HG02763 (cell line): Measurements from ENCODE around the gene RMDN3.
A peak's percentile ranks its signal among the peaks of the same experiment; 100 is the strongest.

Source experiments
- ATAC-seq: cut with Tn5 transposase; IDR thresholded peaks from one replicate; pipeline ENCODE4 v1.9.1; 2021; ENCODE audit warnings: mild to moderate bottlenecking, moderate library complexity; ENCODE audit not compliant: unreplicated experiment

The RMDN3 gene

DNA sequence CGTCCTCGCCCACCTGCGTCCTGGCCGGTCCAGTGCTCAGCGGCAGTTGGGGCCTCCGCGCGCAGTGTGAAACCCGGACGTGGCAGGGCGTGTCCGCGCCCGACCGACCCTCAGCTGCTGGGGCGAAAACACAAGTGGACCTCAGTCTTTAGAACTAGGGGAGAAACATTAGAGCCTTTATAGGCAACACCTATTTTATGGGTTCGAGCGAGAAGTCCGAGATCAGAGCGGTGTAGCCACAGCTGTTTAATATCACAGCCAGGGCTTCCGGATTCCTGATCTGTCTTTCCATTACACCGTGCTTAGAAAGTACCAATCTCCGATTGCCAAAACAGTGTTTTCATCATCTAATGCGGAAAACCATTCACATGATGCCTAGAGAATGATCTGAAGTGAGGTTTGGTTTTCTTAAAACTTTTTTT lies 59.6 kb downstream of the RMDN3 start:
- peak; percentile 20 for ATAC-seq

DNA sequence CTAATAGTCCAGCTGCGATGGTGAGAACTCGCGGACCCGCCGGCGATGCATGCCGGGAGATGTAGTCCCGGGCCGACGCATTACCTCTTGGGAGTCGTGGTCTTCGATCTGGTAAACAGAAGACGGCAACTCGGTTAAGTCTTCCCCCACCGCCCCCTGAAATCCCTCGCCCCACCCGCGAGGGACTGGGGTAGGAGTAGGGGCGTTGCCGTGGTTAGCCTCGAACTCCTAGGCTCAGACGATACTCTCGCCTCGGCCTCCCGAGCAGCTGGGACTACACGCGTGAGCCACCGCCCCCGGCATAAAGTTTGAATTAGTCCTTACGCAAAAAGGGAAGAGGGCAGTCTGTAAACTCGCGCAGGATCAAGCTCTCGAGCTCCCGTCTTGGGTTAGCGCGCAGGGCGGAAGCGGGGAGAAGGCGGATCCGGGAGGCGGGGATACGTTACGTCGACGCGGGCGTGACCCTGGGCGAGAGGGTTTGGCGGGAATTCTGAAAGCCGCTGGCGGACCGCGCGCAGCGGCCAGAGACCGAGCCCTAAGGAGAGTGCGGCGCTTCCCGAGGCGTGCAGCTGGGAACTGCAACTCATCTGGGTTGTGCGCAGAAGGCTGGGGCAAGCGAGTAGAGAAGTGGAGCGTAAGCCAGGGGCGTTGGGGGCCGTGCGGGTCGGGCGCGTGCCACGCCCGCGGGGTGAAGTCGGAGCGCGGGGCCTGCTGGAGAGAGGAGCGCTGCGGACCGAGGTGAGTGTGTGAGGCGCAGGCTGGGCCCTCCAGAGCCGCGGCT lies 60.2 kb downstream of the RMDN3 start, which contains the start of gene RAD51:
RAD51 (plus strand) TSS at position 487 of the 781 bp plus-strand sequence. CDS start 3,585 bp downstream, outside the sequence.
- ATAC-seq: peak; percentile 85

DNA sequence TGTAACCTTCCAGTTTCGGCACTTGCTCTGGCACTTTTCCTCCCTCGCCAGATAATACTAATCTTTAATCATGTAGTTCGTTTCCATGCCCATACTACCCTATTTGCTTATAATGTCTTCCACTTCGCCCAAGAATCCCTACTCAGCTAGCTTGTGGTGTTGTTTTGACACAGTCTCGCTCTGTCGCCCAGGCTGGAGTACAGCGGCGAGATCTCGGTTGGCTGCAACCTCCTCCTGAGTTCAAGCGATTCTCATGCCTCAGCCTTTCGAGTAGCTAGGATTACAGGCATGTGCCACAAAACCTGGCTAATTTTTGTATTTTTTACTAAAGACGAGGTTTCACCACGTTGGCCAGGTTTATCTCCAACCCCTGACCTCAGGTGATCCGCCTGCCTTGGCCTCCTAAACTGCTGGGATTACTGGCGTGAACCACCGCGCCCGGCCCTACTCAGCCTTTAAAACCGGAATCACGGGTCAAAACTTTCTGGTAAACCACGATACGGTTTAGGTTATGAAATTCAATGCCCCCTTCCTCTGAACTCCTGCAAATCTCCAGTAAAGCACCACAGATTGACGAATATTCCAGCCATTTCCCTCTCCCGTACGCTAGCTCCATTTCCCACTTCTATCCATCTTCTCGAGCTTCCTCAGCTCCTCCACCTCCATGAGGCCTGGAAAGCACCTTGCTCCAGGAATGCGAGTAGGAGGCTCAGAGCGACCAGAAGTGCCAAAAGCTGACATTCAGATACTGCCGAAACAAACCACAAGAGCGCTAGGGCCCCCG lies 61.0 kb downstream of the RMDN3 start:
- ATAC-seq: no peak

DNA sequence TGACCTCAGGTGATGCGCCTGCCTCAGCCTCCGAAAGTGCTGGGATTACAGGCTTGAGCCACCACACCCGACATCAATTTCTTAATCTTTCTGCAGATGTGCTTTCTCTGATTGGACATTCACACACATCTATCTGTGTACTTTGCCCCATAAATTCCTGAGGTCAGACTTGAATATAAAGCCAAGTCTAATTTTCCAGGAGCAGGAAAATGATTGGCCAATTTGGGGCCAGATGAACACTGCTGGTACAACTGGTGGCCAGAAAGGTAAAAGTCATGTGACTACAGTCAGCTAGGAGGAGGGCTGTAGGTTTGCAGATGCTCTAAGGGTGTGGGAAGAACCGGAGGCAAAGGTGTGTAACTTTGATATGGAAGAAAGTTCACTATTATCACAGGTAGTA lies 63.3 kb downstream of the RMDN3 start:
- no peak for ATAC-seq

DNA sequence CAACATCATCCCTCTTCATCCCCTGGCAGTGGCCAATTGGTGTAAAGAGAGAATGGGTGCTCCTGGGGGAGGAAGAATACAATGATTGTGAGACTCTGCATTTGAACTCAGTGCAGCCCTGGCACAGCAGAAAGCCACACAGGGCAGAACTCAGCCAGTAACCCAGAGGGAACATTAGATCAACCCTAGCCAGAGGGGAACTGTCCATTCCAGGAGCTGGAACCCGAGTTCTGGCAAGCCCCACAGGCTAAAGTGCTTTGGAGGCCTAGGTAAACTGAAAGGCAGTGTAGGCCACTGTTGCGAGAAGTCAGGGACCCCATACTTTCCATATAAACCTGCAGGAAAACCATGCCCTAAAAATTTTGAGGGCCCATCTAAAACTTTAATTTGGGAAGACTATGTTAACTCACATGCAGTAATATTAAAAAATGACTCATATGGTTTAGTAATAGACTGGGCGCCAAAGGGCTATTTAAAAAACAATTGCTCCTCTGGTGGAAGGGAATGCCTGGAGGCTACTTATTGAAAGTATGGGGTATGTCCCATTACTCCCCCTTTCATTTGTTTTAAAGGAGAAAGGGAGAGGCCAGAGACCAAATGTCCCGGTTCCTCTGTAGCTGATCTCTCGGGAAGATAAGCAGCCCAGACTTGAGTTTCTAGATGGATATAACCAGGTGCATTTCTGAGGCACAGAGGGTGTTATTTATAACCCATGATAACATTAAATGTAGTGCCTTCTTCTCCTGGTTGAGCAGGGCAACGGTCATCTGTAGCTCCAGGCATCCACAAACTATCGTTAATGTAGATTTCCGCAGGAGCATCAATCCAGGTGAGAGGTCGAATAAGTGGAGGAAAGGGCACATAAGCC lies 65.9 kb downstream of the RMDN3 start:
- no peak for ATAC-seq
